Esophagus squamous epithelium (tissue), 4 donors: ENCODE data around the gene ABHD5.

Experiments used
- CTCF ChIP-seq, 6 experiments: fragments of 450-650 bp in 4 of 6; fragments of 200-600 bp in 2 of 6; sonication (generic) in 2 of 6; IDR thresholded peaks; one replicate each; pipeline ENCODE4 v1.5.1; 2016 to 2019; ENCODE audit warnings: antibody characterized with exemption in 6 of 6, mild to moderate bottlenecking in 4 of 6, moderate library complexity in 4 of 6
- POLR2A ChIP-seq, 4 donors: fragments of 450-650 bp; IDR thresholded peaks; one replicate each; pipeline ENCODE4 v1.6.1; 2017; ENCODE audit warnings: antibody characterized with exemption in 4 of 4, mild to moderate bottlenecking in 4 of 4, moderate library complexity in 3 of 4

DNA sequence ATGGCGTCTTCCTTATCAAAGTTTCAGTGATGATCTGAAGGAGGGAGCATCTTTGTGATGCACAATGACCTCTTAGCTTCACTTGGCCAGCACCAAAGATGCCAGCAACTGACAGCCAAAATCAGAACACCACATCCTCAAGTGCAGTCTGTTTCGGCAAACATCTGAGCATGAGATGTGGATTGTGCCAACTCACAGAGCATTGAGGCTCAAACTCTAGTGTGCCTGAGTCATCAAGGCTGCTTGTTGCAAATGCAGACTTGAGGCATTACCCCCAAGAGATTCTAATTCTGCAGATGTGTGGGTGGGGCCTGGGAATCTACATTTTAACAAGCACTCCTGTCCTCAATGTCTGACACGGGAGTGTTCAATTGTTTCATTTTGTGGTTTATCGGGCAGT is 35.8 kb downstream of the ABHD5 start:
- TF ChIP-seq CTCF (IDR thresholded peaks at IDR 0.05) (no peak), POLR2A (IDR thresholded peaks at IDR 0.05) (no peak)
